NT2/D1 (cell line): ENCODE measurements around the gene RBPMS2.

ENCODE experiments used
- DNase-seq: peaks from one replicate; pipeline ENCODE4 v3.0.0-alpha.2; 2011; ENCODE audit warnings: low read depth, low spot score
- H3K27me3 ChIP-seq: 2 replicates; pipeline ENCODE4 v1.6.0; 2011; ENCODE audit warnings: mild to moderate bottlenecking; ENCODE audit not compliant: insufficient read length, insufficient read depth
- H3K36me3 ChIP-seq: 2 replicates; pipeline ENCODE4 v1.6.1; 2011; ENCODE audit warnings: mild to moderate bottlenecking, low read length, mixed read lengths; ENCODE audit not compliant: insufficient read depth, insufficient read length
- H3K4me1 ChIP-seq: 2 replicates; pipeline ENCODE4 v1.5.1; 2011; ENCODE audit not compliant: insufficient read depth, insufficient read length
- H3K4me3 ChIP-seq: 2 replicates; pipeline ENCODE4 v1.5.1; 2011; ENCODE audit warnings: low read depth; ENCODE audit not compliant: insufficient read length
- H3K9ac ChIP-seq: 2 replicates; pipeline ENCODE4 v1.6.0; 2011; ENCODE audit warnings: low read depth; ENCODE audit not compliant: insufficient read length
- H3K9me3 ChIP-seq: 2 replicates; pipeline ENCODE4 v1.5.1; 2011; ENCODE audit warnings: mild to moderate bottlenecking, low read length; ENCODE audit not compliant: insufficient read depth
- SUZ12 ChIP-seq: IDR thresholded peaks from 2 replicates; pipeline ENCODE4 v1.6.1; 2011; ENCODE audit not compliant: insufficient read length, insufficient read depth; ENCODE audit errors: extremely low read depth
- YY1 ChIP-seq: IDR thresholded peaks from 2 replicates; pipeline ENCODE4 v1.6.1; 2011; ENCODE audit not compliant: insufficient read length, insufficient read depth
- ZNF274 ChIP-seq: IDR thresholded peaks from 2 replicates; pipeline ENCODE4 v1.6.1; 2011; ENCODE audit warnings: mild to moderate bottlenecking, low read depth, low read length

The RBPMS2 gene

GRCh38 chr15:64809649-64810496 is 34.5 kb upstream of the RBPMS2 start:
- H3K4me1 ChIP-seq: peaks cover 33% of the 10 kb centered on the region
- H3K27me3 ChIP-seq: no peaks in the 10 kb centered on the region
- TF ChIP-seq YY1 (no peak), ZNF274 (no peak), SUZ12 (no peak)
- H3K9ac ChIP-seq: peak overlapping the region; percentile 70
- no peaks in the 10 kb centered on the region for H3K9me3 ChIP-seq
- peak; percentile 89 for DNase-seq
- H3K4me3 ChIP-seq: peak overlapping the region; percentile 13
- no peaks in the 10 kb centered on the region for H3K36me3 ChIP-seq

DNA sequence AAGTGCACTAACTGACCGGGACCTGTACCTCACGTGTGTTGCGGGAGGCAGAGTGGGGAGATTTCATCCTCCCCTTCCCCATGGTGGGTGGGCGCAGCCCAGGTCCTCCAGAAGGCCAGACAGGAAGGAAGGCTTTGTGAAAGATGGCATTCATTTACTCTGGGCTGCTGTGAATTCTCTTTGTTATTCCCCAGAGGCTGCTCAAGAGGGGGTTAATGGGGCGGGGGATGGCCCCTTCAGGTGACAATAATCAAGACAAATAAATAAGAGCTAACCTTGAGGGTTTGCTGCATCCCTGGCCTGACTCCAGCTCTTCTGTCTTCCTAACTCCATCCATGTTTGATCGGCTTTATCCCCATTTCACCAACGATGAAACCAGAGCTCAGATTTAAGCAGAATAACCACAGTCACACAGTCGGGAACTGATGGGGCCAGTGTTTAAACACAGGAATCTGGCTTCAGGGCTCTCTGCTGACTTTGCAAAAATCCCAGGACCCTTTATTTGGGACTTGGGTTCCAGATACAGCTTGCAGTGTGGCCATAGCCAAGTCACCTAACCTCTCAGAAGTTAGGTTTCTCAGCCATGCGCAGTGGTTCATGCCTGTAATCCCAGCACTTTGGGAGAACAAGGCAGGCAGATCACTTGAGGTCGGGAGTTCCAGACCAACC is 33.5 kb upstream of the RBPMS2 start:
- Histone ChIP-seq H3K9ac (peak overlapping the region; percentile 42), H3K36me3 (no peaks in the 10 kb centered on the region), H3K27me3 (no peaks in the 10 kb centered on the region), H3K4me3 (peak overlapping the region; percentile 22), H3K9me3 (no peaks in the 10 kb centered on the region), H3K4me1 (peaks cover 35% of the 10 kb centered on the region)
- TF ChIP-seq YY1 (no peak), ZNF274 (no peak), SUZ12 (no peak)
- DNase-seq: peak; percentile 93

GRCh38 chr15:64807751-64808222 is 32.4 kb upstream of the RBPMS2 start:
- Histone ChIP-seq H3K4me3 (peak overlapping the region; percentile 10), H3K4me1 (peaks cover 27% of the 10 kb centered on the region), H3K9ac (peak overlapping the region; percentile 71), H3K9me3 (no peaks in the 10 kb centered on the region), H3K36me3 (no peaks in the 10 kb centered on the region), H3K27me3 (no peaks in the 10 kb centered on the region)
- no peak for TF ChIP-seq ZNF274
- TF ChIP-seq YY1: no peak
- no peak for TF ChIP-seq SUZ12
- DNase-seq: peak; percentile 87

GRCh38 chr15:64807051-64807749 is 31.8 kb upstream of the RBPMS2 start:
- no peaks in the 10 kb centered on the region for H3K27me3 ChIP-seq
- H3K36me3 ChIP-seq: no peaks in the 10 kb centered on the region
- DNase-seq: peak; percentile 58
- H3K4me3 ChIP-seq: peak overlapping the region; percentile 10
- H3K9me3 ChIP-seq: no peaks in the 10 kb centered on the region
- H3K9ac ChIP-seq: peak overlapping the region; percentile 71
- no peak for TF ChIP-seq ZNF274
- TF ChIP-seq YY1: peak; percentile 33
- H3K4me1 ChIP-seq: peaks cover 21% of the 10 kb centered on the region

GRCh38 chr15:64806509-64806908 is 31.1 kb upstream of the RBPMS2 start:
- Histone ChIP-seq H3K36me3 (no peaks in the 10 kb centered on the region), H3K4me1 (peaks cover 19% of the 10 kb centered on the region), H3K4me3 (no peak overlapping the region)

GRCh38 chr15:64804619-64805018 is 29.2 kb upstream of the RBPMS2 start:
- H3K27me3 ChIP-seq: no peaks in the 10 kb centered on the region
- H3K4me3 ChIP-seq: no peak overlapping the region
- TF ChIP-seq SUZ12: no peak
- TF ChIP-seq YY1: no peak
- no peak for TF ChIP-seq ZNF274
- peaks cover 11% of the 10 kb centered on the region; the same call in 1 of the 2 replicates for H3K9me3 ChIP-seq
- H3K36me3 ChIP-seq: no peaks in the 10 kb centered on the region
- no peak for DNase-seq
- H3K4me1 ChIP-seq: peaks cover 16% of the 10 kb centered on the region
- no peak overlapping the region for H3K9ac ChIP-seq

More at GRCh38 chr15:64806509-64806908, 31.1 kb upstream of the RBPMS2 start:
- H3K9me3 ChIP-seq: no peaks in the 10 kb centered on the region
- DNase-seq: no peak
- TF ChIP-seq YY1: no peak
- TF ChIP-seq ZNF274: no peak
- H3K27me3 ChIP-seq: no peaks in the 10 kb centered on the region
- H3K9ac ChIP-seq: peak overlapping the region; percentile 4

- no peaks in the 10 kb centered on the region for H3K27me3 ChIP-seq
- TF ChIP-seq SUZ12: no peak
- no peak for TF ChIP-seq YY1
- TF ChIP-seq ZNF274: no peak
- no peak overlapping the region for H3K4me3 ChIP-seq
- peaks cover 15% of the 10 kb centered on the region for H3K4me1 ChIP-seq
- no peak for DNase-seq
- peaks cover 11% of the 10 kb centered on the region; the same call in 1 of the 2 replicates for H3K9me3 ChIP-seq
- H3K36me3 ChIP-seq: no peaks in the 10 kb centered on the region
- no peak overlapping the region for H3K9ac ChIP-seq
Measured at GRCh38 chr15:64803526-64803925, 28.1 kb upstream of the RBPMS2 start.
